BLaER1 (cell line): ENCODE data around the gene SLC35F3.

Source experiments
- H3K27ac ChIP-seq: shearing (Covaris generic); formaldehyde crosslinking; 2 replicates; pipeline ENCODE4 v1.8.1; 2022
- H3K27me3 ChIP-seq: shearing (Covaris generic); formaldehyde crosslinking; 2 replicates; pipeline ENCODE4 v1.8.1; 2022
- H3K36me3 ChIP-seq: shearing (Covaris generic); formaldehyde crosslinking; 2 replicates; pipeline ENCODE4 v1.8.1; 2022
- H3K4me1 ChIP-seq: shearing (Covaris generic); formaldehyde crosslinking; 2 replicates; pipeline ENCODE4 v1.8.1; 2022
- H3K4me2 ChIP-seq: shearing (Covaris generic); formaldehyde crosslinking; 2 replicates; pipeline ENCODE4 v1.8.1; 2022
- H3K4me3 ChIP-seq: shearing (Covaris generic); formaldehyde crosslinking; 2 replicates; pipeline ENCODE4 v1.8.1; 2022
- H3K9ac ChIP-seq: shearing (Covaris generic); formaldehyde crosslinking; 2 replicates; pipeline ENCODE4 v1.8.1; 2022
- H3K9me3 ChIP-seq: shearing (Covaris generic); formaldehyde crosslinking; 2 replicates; pipeline ENCODE4 v1.8.1; 2022
- H4K20me1 ChIP-seq: shearing (Covaris generic); formaldehyde crosslinking; 2 replicates; pipeline ENCODE4 v1.8.1; 2022
- Cebpa-rat ChIP-seq: shearing (Covaris generic); IDR thresholded peaks from 2 replicates; pipeline ENCODE4 v1.8.1; 2022

Gene SLC35F3

GRCh38 chr1:234325878-234326496, 421.5 kb downstream of the SLC35F3 start:
- H3K4me1 ChIP-seq = no peaks in the 10 kb centered on the region

GRCh38 chr1:234326497-234327366, 422.3 kb downstream of the SLC35F3 start:
- H4K20me1 ChIP-seq = no peaks in the 10 kb centered on the region
- TF ChIP-seq Cebpa-rat = no peak
- no peaks in the 10 kb centered on the region for H3K27me3 ChIP-seq
- no peak overlapping the region for H3K27ac ChIP-seq
- H3K9ac ChIP-seq = no peak overlapping the region
- H3K4me3 ChIP-seq = no peak overlapping the region
- H3K4me2 ChIP-seq = no peak overlapping the region
- no peaks in the 10 kb centered on the region for H3K9me3 ChIP-seq
- no peaks in the 10 kb centered on the region for H3K36me3 ChIP-seq
- H3K4me1 ChIP-seq = no peaks in the 10 kb centered on the region

More at GRCh38 chr1:234325878-234326496, 421.5 kb downstream of the SLC35F3 start:
- Histone ChIP-seq H3K9me3 (no peaks in the 10 kb centered on the region), H4K20me1 (no peaks in the 10 kb centered on the region), H3K36me3 (no peaks in the 10 kb centered on the region), H3K4me3 (no peak overlapping the region), H3K4me2 (no peak overlapping the region), H3K27ac (no peak overlapping the region), H3K27me3 (no peaks in the 10 kb centered on the region), H3K9ac (no peak overlapping the region)
- TF ChIP-seq Cebpa-rat = no peak

GRCh38 chr1:234327577-234328164, 423.2 kb downstream of the SLC35F3 start:
- Histone ChIP-seq H3K36me3 (no peaks in the 10 kb centered on the region), H3K9ac (no peak overlapping the region), H4K20me1 (no peaks in the 10 kb centered on the region)

GRCh38 chr1:234330843-234331215, 426.4 kb downstream of the SLC35F3 start:
- H3K36me3 ChIP-seq = no peaks in the 10 kb centered on the region
- H3K27ac ChIP-seq = no peak overlapping the region
- no peaks in the 10 kb centered on the region for H4K20me1 ChIP-seq
- no peak overlapping the region for H3K9ac ChIP-seq
- TF ChIP-seq Cebpa-rat = no peak
- no peak overlapping the region for H3K4me2 ChIP-seq
- 0 out of 2 replicates have a peak, but pooled peaks cover 4% of the 10 kb centered on the region for H3K9me3 ChIP-seq
- H3K27me3 ChIP-seq = no peaks in the 10 kb centered on the region
- no peaks in the 10 kb centered on the region for H3K4me1 ChIP-seq
- H3K4me3 ChIP-seq = no peak overlapping the region

More at GRCh38 chr1:234327577-234328164, 423.2 kb downstream of the SLC35F3 start:
- Histone ChIP-seq H3K4me1 (no peaks in the 10 kb centered on the region), H3K4me3 (no peak overlapping the region), H3K27me3 (no peaks in the 10 kb centered on the region), H3K4me2 (no peak overlapping the region), H3K9me3 (no peaks in the 10 kb centered on the region), H3K27ac (no peak overlapping the region)
- TF ChIP-seq Cebpa-rat = no peak

GRCh38 chr1:234331507-234331906, 427.0 kb downstream of the SLC35F3 start:
- no peak for TF ChIP-seq Cebpa-rat
- no peaks in the 10 kb centered on the region for H3K27me3 ChIP-seq
- no peak overlapping the region for H3K9ac ChIP-seq
- H4K20me1 ChIP-seq = no peaks in the 10 kb centered on the region
- peaks cover 11% of the 10 kb centered on the region; the same call in 1 of the 2 replicates for H3K9me3 ChIP-seq
- no peak overlapping the region for H3K4me3 ChIP-seq
- H3K36me3 ChIP-seq = no peaks in the 10 kb centered on the region
- H3K27ac ChIP-seq = no peak overlapping the region
- H3K4me2 ChIP-seq = no peak overlapping the region
- H3K4me1 ChIP-seq = no peaks in the 10 kb centered on the region

GRCh38 chr1:234336359-234336758, 431.9 kb downstream of the SLC35F3 start:
- H3K36me3 ChIP-seq = no peaks in the 10 kb centered on the region
- H3K4me2 ChIP-seq = no peak overlapping the region
- no peaks in the 10 kb centered on the region for H4K20me1 ChIP-seq
- no peak overlapping the region for H3K9ac ChIP-seq
- H3K27ac ChIP-seq = no peak overlapping the region
- no peaks in the 10 kb centered on the region for H3K27me3 ChIP-seq
- no peaks in the 10 kb centered on the region for H3K4me1 ChIP-seq
- H3K9me3 ChIP-seq = peaks cover 26% of the 10 kb centered on the region
- TF ChIP-seq Cebpa-rat = no peak
- no peak overlapping the region for H3K4me3 ChIP-seq

- Histone ChIP-seq H3K4me2 (no peak overlapping the region), H3K4me1 (no peaks in the 10 kb centered on the region), H3K9ac (no peak overlapping the region), H4K20me1 (no peaks in the 10 kb centered on the region), H3K4me3 (no peak overlapping the region), H3K27me3 (no peaks in the 10 kb centered on the region), H3K36me3 (no peaks in the 10 kb centered on the region), H3K9me3 (peaks cover 26% of the 10 kb centered on the region), H3K27ac (no peak overlapping the region)
- no peak for TF ChIP-seq Cebpa-rat
Measured at GRCh38 chr1:234337233-234337632, 432.8 kb downstream of the SLC35F3 start.

GRCh38 chr1:234340528-234340927, 436.1 kb downstream of the SLC35F3 start:
- H3K27ac ChIP-seq = no peak overlapping the region

GRCh38 chr1:234342774-234343173, 438.3 kb downstream of the SLC35F3 start:
- no peaks in the 10 kb centered on the region for H4K20me1 ChIP-seq
- peaks cover 11% of the 10 kb centered on the region for H3K9me3 ChIP-seq
- no peak overlapping the region for H3K4me2 ChIP-seq
- H3K36me3 ChIP-seq = no peaks in the 10 kb centered on the region
- no peak overlapping the region for H3K4me3 ChIP-seq
- no peak overlapping the region for H3K27ac ChIP-seq
- H3K4me1 ChIP-seq = no peaks in the 10 kb centered on the region
- H3K9ac ChIP-seq = no peak overlapping the region
- TF ChIP-seq Cebpa-rat = no peak
- no peaks in the 10 kb centered on the region for H3K27me3 ChIP-seq

More at GRCh38 chr1:234340528-234340927, 436.1 kb downstream of the SLC35F3 start:
- no peaks in the 10 kb centered on the region for H3K36me3 ChIP-seq
- no peak overlapping the region for H3K4me2 ChIP-seq
- H3K4me1 ChIP-seq = no peaks in the 10 kb centered on the region
- H4K20me1 ChIP-seq = no peaks in the 10 kb centered on the region
- no peak overlapping the region for H3K4me3 ChIP-seq
- TF ChIP-seq Cebpa-rat = no peak
- H3K9ac ChIP-seq = no peak overlapping the region
- H3K27me3 ChIP-seq = no peaks in the 10 kb centered on the region
- H3K9me3 ChIP-seq = peaks cover 25% of the 10 kb centered on the region

GRCh38 chr1:234345237-234345636, 440.8 kb downstream of the SLC35F3 start:
- no peaks in the 10 kb centered on the region for H3K9me3 ChIP-seq
- H3K4me3 ChIP-seq = no peak overlapping the region
- H3K36me3 ChIP-seq = no peaks in the 10 kb centered on the region
- H3K27ac ChIP-seq = no peak overlapping the region
- no peak for TF ChIP-seq Cebpa-rat
- H3K4me2 ChIP-seq = no peak overlapping the region
- H4K20me1 ChIP-seq = no peaks in the 10 kb centered on the region
- no peak overlapping the region for H3K9ac ChIP-seq
- H3K4me1 ChIP-seq = no peaks in the 10 kb centered on the region
- no peaks in the 10 kb centered on the region for H3K27me3 ChIP-seq
